Activated T-cell treated with anti-CD3 and anti-CD28 coated beads for 24 hours (primary cell): Measurements from ENCODE around the gene SLC9B2.
"Not testable (repeated sequence)": the region's sequence is repeated elsewhere in the genome, so short reads cannot be mapped to it uniquely, and the experiment has no call there.

Source experiments
- DNase-seq: peaks from one replicate; pipeline ENCODE4 v3.0.0-alpha.2; 2020; ENCODE audit warnings: low read depth

Gene SLC9B2

GRCh38 chr4:103019308-103020124 lies 57.0 kb downstream of the SLC9B2 start, which contains the start of gene SLC9B1:
SLC9B1 (minus strand) TSS chr4:103019705; CDS start chr4:102991711, 27,994 bp downstream.
- DNase-seq = peak; percentile 90

GRCh38 chr4:103018391-103019307 lies 57.9 kb downstream of the SLC9B2 start:
- no peak for DNase-seq

DNA sequence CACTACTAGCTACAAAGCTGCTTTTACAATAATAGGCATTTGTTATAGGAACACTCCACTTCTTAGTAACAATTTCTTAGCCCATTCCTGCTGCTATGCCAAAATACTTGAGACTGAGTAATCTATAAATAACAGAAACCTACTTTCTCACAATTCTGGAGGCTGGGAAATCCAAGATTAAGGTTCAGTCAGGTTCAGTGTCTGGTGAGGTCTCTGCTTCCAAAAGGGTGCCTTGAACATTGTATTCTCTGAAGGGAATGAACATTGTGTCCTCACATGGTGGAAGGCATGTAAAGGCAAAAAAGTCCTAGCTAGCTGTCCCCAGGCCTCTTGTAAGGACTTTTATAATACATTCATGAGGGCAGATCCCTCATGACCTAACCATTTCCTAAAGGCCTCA lies 64.0 kb downstream of the SLC9B2 start:
- no peak for DNase-seq

GRCh38 chr4:103012060-103012459 lies 64.5 kb downstream of the SLC9B2 start:
- DNase-seq = no peak

DNA sequence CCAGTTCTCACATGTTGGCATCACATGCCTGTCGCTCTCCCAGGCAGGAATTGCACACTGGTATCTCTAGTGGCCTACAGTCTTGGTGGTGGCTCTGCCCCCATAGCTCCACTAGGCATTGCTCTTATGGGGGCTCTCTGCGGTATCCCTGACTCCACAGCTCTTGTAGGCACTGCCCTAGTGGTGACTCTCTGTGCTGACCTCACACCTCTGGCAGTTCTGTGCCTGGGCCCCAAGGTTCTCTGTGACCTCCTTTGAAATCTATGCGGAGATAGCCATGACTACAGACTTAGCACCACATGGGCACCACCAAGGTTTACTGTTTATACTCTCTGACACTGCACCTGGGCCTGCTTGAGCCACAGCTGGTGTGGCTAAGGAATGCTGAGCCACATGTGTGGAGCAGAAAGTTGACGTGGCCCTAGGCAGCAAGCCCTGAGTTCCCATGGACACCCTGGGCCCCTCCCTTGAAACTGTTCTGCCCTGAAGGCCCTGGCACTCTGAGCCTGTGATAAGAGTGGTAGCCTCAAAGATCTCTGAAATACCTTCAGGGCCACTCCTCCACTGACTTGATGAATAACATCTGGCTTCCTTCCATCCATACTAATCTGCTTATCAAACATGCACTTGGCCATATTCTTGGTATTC lies 65.1 kb downstream of the SLC9B2 start:
- no peak for DNase-seq

- no peak for DNase-seq
Measured at GRCh38 chr4:103010804-103011203, 65.8 kb downstream of the SLC9B2 start.

DNA sequence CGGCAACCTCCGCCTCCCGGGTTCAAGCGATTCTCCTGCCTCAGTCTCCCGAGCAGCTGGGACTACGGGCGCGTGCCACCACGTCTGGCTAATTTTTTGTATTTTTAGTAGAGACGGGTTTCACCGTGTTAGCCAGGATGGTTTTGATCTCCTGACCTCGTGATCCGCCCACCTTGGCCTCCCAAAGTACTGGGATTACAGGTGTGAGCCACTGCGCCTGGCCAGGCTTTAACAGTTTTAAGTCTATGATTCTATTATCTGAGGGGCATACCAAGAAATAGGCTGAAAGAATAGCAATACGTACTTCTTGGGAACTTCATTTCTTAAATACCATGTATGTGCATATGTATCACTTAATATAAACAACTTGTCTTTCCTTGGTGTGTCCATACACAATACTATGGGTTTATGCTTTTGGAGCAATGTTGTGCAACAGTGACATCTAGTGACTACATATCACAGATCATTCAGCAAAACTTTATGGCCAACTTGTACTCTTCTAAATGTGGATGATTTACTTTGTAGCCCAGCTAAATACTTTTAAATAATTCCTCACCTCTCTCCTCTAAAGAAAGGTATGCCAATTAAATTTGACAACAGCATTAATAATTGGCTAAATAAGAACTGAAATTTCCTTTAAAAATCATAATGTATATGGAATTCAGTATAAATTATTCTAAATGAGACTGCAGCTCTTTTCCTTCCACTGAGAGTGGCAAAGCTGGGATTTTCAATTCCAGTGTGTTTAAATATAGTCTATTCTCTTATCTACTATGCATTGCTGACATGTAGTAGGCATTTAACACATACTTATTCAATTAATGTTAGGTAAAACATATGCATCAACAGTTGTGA lies 67.5 kb downstream of the SLC9B2 start:
- DNase-seq = peak; percentile 23

DNA sequence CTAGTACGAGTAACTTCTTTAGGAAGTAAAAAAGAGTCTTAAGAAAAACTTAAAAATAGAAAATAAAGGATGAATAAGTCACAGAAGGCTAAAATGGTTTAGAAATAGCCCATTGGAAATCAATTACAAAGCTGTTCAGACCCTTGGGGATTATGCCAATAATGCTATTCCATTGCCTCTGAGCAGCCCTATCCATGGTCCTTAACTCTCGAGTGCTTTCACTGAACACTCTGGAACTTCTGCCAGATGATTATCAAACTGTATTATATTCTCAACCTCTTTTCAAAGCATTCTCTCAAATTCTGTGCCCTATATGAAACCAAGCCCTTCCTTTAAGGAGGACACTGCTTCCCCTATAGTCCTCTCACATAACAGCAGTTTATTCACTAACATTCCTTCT lies 74.0 kb downstream of the SLC9B2 start:
- DNase-seq = no peak

GRCh38 chr4:102994803-102995202 lies 81.8 kb downstream of the SLC9B2 start:
- no peak for DNase-seq

DNA sequence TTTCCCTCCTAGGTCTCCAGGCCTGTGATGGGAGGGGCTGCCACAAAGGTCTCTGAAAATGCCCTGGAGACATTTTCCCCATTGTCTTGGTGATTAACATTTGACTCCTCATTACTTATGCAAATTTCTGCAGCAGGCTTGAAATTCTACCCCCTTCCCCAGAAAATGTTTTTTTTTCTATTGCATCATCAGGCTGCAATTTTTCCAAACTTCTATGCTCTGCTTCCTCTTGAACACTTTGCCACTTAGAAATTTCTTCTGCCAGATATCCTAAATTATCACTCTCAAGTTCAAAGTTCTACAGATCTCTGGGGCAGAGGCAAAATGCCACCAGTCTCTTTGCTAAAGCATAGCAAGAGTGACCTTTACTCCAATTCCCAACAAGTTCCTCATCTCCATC lies 82.6 kb downstream of the SLC9B2 start:
- not testable (repeated sequence) for DNase-seq

- no peak for DNase-seq
Measured at GRCh38 chr4:102988429-102989020, 88.0 kb downstream of the SLC9B2 start.

GRCh38 chr4:102981005-102981404 lies 95.6 kb downstream of the SLC9B2 start:
- no peak for DNase-seq
